Mesenchymal stem cell (in vitro differentiated cells and primary cell): Measurements from ENCODE around the gene APLF.

Experiments
- DNase-seq: peaks from one replicate; pipeline ENCODE4 v3.0.0-alpha.2; 2013
- H2AFZ ChIP-seq: one replicate; pipeline ENCODE4 v1.6.1; 2013; ENCODE audit warnings: low read depth, mild to moderate bottlenecking, control low read depth, inconsistent platforms, low read length, moderate library complexity
- H2AK5ac ChIP-seq: 2 replicates; pipeline ENCODE4 v1.6.1; 2013; ENCODE audit warnings: low read length, moderate library complexity, mild to moderate bottlenecking, inconsistent platforms; ENCODE audit not compliant: severe bottlenecking
- H2BK120ac ChIP-seq: one replicate; pipeline ENCODE4 v1.6.1; 2013; ENCODE audit warnings: low read depth, mild to moderate bottlenecking, inconsistent platforms, low read length, moderate library complexity
- H2BK12ac ChIP-seq, 2 experiments: one replicate each; pipeline ENCODE4 v1.6.1; 2013; ENCODE audit warnings: inconsistent platforms in 2 of 2, low read length in 2 of 2, mild to moderate bottlenecking in 2 of 2, moderate library complexity in 2 of 2, control low read depth in 1 of 2
- H2BK15ac ChIP-seq: one replicate; pipeline ENCODE4 v1.6.1; 2013; ENCODE audit warnings: mild to moderate bottlenecking, low read depth, inconsistent platforms; ENCODE audit not compliant: poor library complexity, severe bottlenecking
- H2BK5ac ChIP-seq: 2 replicates; pipeline ENCODE4 v1.6.1; 2013; ENCODE audit warnings: low read depth, mild to moderate bottlenecking, low read length, control low read depth, inconsistent platforms; ENCODE audit not compliant: poor library complexity, severe bottlenecking
- H3K14ac ChIP-seq, 2 experiments: one replicate each; pipeline ENCODE4 v1.6.1; 2013; ENCODE audit warnings: inconsistent platforms in 2 of 2, low read length in 2 of 2, control low read depth in 1 of 2, mild to moderate bottlenecking in 1 of 2, moderate library complexity in 1 of 2
- H3K18ac ChIP-seq, 2 experiments: one replicate each; pipeline ENCODE4 v1.6.1; 2013; ENCODE audit warnings: inconsistent platforms in 2 of 2, low read length in 2 of 2, control low read depth in 1 of 2, low read depth in 1 of 2, mild to moderate bottlenecking in 1 of 2
- H3K23ac ChIP-seq, 2 experiments: one replicate each; pipeline ENCODE4 v1.6.1; 2013; ENCODE audit warnings: inconsistent platforms in 2 of 2, low read length in 2 of 2, mild to moderate bottlenecking in 2 of 2, moderate library complexity in 2 of 2, control low read depth in 1 of 2
- H3K27ac ChIP-seq: 2 replicates; pipeline ENCODE4 v1.5.1; 2013; ENCODE audit warnings: mild to moderate bottlenecking, moderate library complexity, low read length, control low read depth, inconsistent platforms; ENCODE audit not compliant: poor library complexity, severe bottlenecking
- H3K27me3 ChIP-seq, 2 experiments: 2 replicates each; pipeline versions ENCODE4 v1.6.1 to v1.7.0; 2013; ENCODE audit warnings: low read length in 2 of 2, mild to moderate bottlenecking in 2 of 2, moderate library complexity in 2 of 2, control low read depth in 1 of 2, inconsistent platforms in 1 of 2; ENCODE audit not compliant: control insufficient read depth in 1 of 2, insufficient read depth in 1 of 2
- H3K36me3 ChIP-seq, 2 experiments: 2 replicates each; pipeline versions ENCODE4 v1.6.1 to v1.7.0; 2013; ENCODE audit warnings: low read length in 2 of 2, control low read depth in 1 of 2, inconsistent platforms in 1 of 2, low read depth in 1 of 2, mild to moderate bottlenecking in 1 of 2; ENCODE audit not compliant: insufficient read depth in 2 of 2, control insufficient read depth in 1 of 2
- H3K4ac ChIP-seq, 2 experiments: one replicate each; pipeline ENCODE4 v1.6.1; 2013; ENCODE audit warnings: inconsistent platforms in 2 of 2, low read length in 2 of 2, mild to moderate bottlenecking in 2 of 2, moderate library complexity in 2 of 2, control low read depth in 1 of 2, low read depth in 1 of 2
- H3K4me1 ChIP-seq: 2 replicates; pipeline ENCODE4 v1.6.1; 2013; ENCODE audit warnings: low read depth, low read length, control low read depth; ENCODE audit not compliant: control insufficient read depth, insufficient read depth
- H3K4me2 ChIP-seq: 2 replicates; pipeline ENCODE4 v1.6.1; 2013; ENCODE audit warnings: low read length, mild to moderate bottlenecking, inconsistent platforms; ENCODE audit not compliant: poor library complexity, severe bottlenecking
- H3K4me3 ChIP-seq, 2 experiments: 2 replicates each; pipeline versions ENCODE4 v1.5.1 to v1.7.0; 2013; ENCODE audit warnings: low read length in 2 of 2, mild to moderate bottlenecking in 2 of 2, control low read depth in 1 of 2, low read depth in 1 of 2; ENCODE audit not compliant: insufficient read depth in 1 of 2
- H3K79me1 ChIP-seq: replicated peaks from 2 replicates; pipeline ENCODE4 v1.6.1; 2013; ENCODE audit warnings: mild to moderate bottlenecking, control low read depth, low read length, inconsistent platforms; ENCODE audit not compliant: poor library complexity, severe bottlenecking
- H3K9ac ChIP-seq: 2 replicates; pipeline ENCODE4 v1.7.0; 2013; ENCODE audit warnings: mild to moderate bottlenecking, low read length, moderate library complexity
- H3K9me3 ChIP-seq: 2 replicates; pipeline ENCODE4 v1.7.0; 2013; ENCODE audit warnings: mild to moderate bottlenecking, low read length; ENCODE audit not compliant: control insufficient read depth
- H4K8ac ChIP-seq: one replicate; pipeline ENCODE4 v1.6.1; 2013; ENCODE audit warnings: inconsistent platforms, mild to moderate bottlenecking, low read length, moderate library complexity
- H4K91ac ChIP-seq: one replicate; pipeline ENCODE4 v1.6.1; 2013; ENCODE audit warnings: mild to moderate bottlenecking, low read length, inconsistent platforms
- WGBS: methylation state at CpG from one replicate; pipeline ENCODE4 v1.1.7; 2013; ENCODE audit warnings: mixed read lengths; 5-methylcytosine and 5-hydroxymethylcytosine counted together

APLF gene

DNA sequence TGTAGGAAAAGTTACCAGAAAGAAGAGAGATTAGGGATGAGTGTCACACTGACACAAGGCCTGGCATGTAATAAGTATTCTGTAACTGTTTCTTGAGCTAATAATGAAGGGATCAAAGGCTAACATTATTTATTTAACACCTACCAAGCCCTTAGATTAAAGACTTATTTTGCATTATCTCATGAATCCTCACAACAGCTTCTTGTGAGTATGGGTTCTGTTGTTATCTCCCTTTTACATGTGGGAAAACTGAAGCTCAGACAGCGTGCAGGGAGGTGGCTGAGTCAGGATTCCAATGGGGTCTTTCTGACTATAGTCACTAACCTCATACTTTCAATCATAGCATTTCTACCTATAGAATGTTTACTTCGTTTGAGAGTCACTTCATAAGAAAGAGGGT is 97.0 kb downstream of the APLF start:
- H3K14ac ChIP-seq = no peak overlapping the region
- H2BK12ac ChIP-seq = no peak overlapping the region
- no peak overlapping the region for H3K9ac ChIP-seq
- H3K4me1 ChIP-seq = no peaks in the 10 kb centered on the region
- no peak overlapping the region for H2BK120ac ChIP-seq
- no peak overlapping the region for H2BK15ac ChIP-seq
- no peak overlapping the region for H3K27ac ChIP-seq
- H3K4ac ChIP-seq = no peak overlapping the region
- no peaks in the 10 kb centered on the region for H3K36me3 ChIP-seq
- no peak overlapping the region for H2BK5ac ChIP-seq
- no peak overlapping the region for H4K8ac ChIP-seq
- no peak overlapping the region for H2AK5ac ChIP-seq
- H3K4me2 ChIP-seq = no peak overlapping the region
- H3K27me3 ChIP-seq = no peaks in the 10 kb centered on the region
- no CpG with 5 or more reads among the region's 2 CpGs for WGBS
- no peaks in the 10 kb centered on the region for H3K79me1 ChIP-seq
- no peak overlapping the region for H4K91ac ChIP-seq
- H3K23ac ChIP-seq = no peak overlapping the region
- H3K4me3 ChIP-seq = no peak overlapping the region
- no peak for DNase-seq
- H2AFZ ChIP-seq = no peak overlapping the region
- no peaks in the 10 kb centered on the region for H3K9me3 ChIP-seq
- no peak overlapping the region for H3K18ac ChIP-seq

DNA sequence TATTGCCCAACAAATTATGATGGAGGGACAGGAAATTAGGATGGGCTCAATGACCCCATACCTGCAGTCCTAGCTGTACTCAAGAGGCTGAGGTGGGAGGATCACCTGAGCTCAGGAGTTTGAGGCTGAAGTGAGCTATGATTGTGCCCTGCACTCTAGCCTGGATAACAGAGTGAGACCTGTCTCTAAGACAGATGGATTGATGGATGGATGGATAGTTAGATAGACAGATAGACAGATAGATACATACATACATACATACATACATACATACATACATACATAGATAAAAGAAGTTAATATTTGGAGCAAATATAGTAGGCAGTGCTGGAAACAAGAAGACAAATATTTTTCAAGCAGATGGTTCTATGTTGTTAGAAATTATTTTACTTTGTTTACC is 97.9 kb downstream of the APLF start:
- Histone ChIP-seq H2BK15ac (no peak overlapping the region), H2AFZ (no peak overlapping the region), H3K9ac (no peak overlapping the region), H3K27ac (no peak overlapping the region), H2BK120ac (no peak overlapping the region), H3K14ac (no peak overlapping the region), H3K4me2 (no peak overlapping the region), H3K36me3 (no peaks in the 10 kb centered on the region), H3K4me1 (no peaks in the 10 kb centered on the region), H2AK5ac (no peak overlapping the region), H3K79me1 (no peaks in the 10 kb centered on the region), H4K91ac (no peak overlapping the region), H3K23ac (no peak overlapping the region), H2BK12ac (no peak overlapping the region), H2BK5ac (no peak overlapping the region), H3K4me3 (no peak overlapping the region), H3K27me3 (no peaks in the 10 kb centered on the region), H4K8ac (no peak overlapping the region), H3K4ac (no peak overlapping the region), H3K18ac (no peak overlapping the region), H3K9me3 (no peaks in the 10 kb centered on the region)
- no peak for DNase-seq

DNA sequence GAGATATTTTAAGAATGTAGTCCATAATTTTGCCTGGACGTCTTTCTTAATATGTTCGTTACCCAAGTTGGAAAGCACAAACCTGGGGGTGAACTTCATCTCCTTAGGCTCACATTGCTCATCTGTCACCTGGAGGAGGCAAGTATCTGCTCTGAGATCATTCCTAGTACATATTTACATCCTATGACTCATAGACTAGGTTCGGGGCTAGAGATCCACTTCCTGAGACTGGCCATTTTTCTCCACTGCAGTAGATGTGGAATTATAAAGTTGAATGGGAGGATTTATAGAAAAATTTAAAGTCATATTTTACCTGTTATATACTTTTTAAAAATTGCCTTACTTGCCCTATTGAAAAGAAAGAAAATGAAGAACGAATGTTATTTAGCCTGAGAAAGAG is 98.5 kb downstream of the APLF start:
- DNase-seq = peak; percentile 18
- Histone ChIP-seq H4K8ac (no peak overlapping the region), H3K79me1 (no peaks in the 10 kb centered on the region), H4K91ac (no peak overlapping the region), H3K4me2 (no peak overlapping the region), H3K9me3 (no peaks in the 10 kb centered on the region), H3K4me1 (no peaks in the 10 kb centered on the region), H3K36me3 (no peaks in the 10 kb centered on the region), H3K14ac (no peak overlapping the region), H3K27ac (no peak overlapping the region), H3K4ac (no peak overlapping the region), H3K23ac (no peak overlapping the region), H2BK120ac (no peak overlapping the region), H2AFZ (no peak overlapping the region), H2BK12ac (no peak overlapping the region), H3K9ac (no peak overlapping the region), H2AK5ac (no peak overlapping the region), H3K18ac (no peak overlapping the region), H3K4me3 (no peak overlapping the region), H3K27me3 (no peaks in the 10 kb centered on the region), H2BK15ac (no peak overlapping the region), H2BK5ac (no peak overlapping the region)
- 83% methylated on average over 2 of the region's 4 CpGs for WGBS

DNA sequence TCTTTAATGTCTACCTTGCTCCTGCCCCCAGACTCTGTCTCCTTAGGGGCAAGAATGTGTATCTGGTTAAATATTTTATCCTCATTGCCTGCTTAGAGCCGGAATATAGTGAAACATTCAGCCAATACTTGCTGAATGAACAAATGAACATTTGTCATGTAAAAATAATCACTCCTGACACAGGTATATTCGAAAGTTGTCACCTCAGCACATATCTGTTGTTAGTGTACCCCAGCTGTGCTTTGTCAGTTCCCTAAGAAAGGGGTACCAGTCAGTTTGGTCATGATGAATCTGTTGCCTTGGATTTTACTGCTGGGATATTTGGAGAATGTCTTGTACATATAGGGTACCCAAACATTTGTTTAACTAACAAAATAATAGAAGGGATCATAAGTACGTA is 99.0 kb downstream of the APLF start:
- Histone ChIP-seq H3K36me3 (no peaks in the 10 kb centered on the region), H3K14ac (no peak overlapping the region), H4K8ac (no peak overlapping the region), H3K4ac (no peak overlapping the region), H3K79me1 (no peaks in the 10 kb centered on the region), H2AFZ (no peak overlapping the region), H2BK5ac (no peak overlapping the region), H2BK12ac (no peak overlapping the region), H4K91ac (no peak overlapping the region), H3K4me3 (no peak overlapping the region), H3K9ac (no peak overlapping the region), H3K4me2 (no peak overlapping the region), H3K4me1 (no peaks in the 10 kb centered on the region), H3K27me3 (no peaks in the 10 kb centered on the region), H2BK15ac (no peak overlapping the region), H3K18ac (no peak overlapping the region), H3K9me3 (no peaks in the 10 kb centered on the region), H3K27ac (no peak overlapping the region), H3K23ac (no peak overlapping the region), H2AK5ac (no peak overlapping the region), H2BK120ac (no peak overlapping the region)
- 100% methylated on average over 1 of the region's 3 CpGs for WGBS
- DNase-seq = no peak
